Left lung (tissue), 10 donors: Measurements from ENCODE around the gene SLC24A4. TPM values are rescaled to one million over a fixed set of nuclear protein-coding genes. Genes with fewer than 3 reads are reported as not detected.

ENCODE experiments used
- ATAC-seq: fragments of 200-7000 bp; cut with Tn5 transposase; one replicate; pipeline ENCODE4 v1.9.1; 2020; ENCODE audit warnings: moderate library complexity
- DNase-seq, 4 donors: peaks; one replicate each; pipeline ENCODE4 v3.0.0-alpha.2; 2013 to 2020
- H3K27ac ChIP-seq, 2 donors: fragments of 200-600 bp; sonication (generic) in 1 of 2; one replicate each; pipeline versions ENCODE4 v1.5.0 to v1.8.0; 2020 to 2021
- H3K27me3 ChIP-seq, 2 donors: fragments of 200-600 bp; sonication (generic) in 1 of 2; one replicate each; pipeline versions ENCODE4 v1.5.0 to v1.8.0; 2020 to 2021
- H3K36me3 ChIP-seq, 2 donors: fragments of 200-600 bp; sonication (generic) in 1 of 2; one replicate each; pipeline versions ENCODE4 v1.5.0 to v1.8.0; 2020 to 2021
- H3K4me1 ChIP-seq, 2 donors: fragments of 200-600 bp; one replicate each; pipeline ENCODE4 v1.8.0; 2021
- H3K4me3 ChIP-seq, 2 donors: fragments of 200-600 bp; sonication (generic) in 1 of 2; one replicate each; pipeline versions ENCODE4 v1.5.0 to v1.8.0; 2020 to 2021; ENCODE audit warnings: mild to moderate bottlenecking in 1 of 2
- H3K9me3 ChIP-seq, 2 donors: fragments of 200-600 bp; sonication (generic) in 1 of 2; one replicate each; pipeline versions ENCODE4 v1.5.0 to v1.8.0; 2020 to 2021
- intact Hi-C, 2 donors: fragments of 100-400 bp; cut with DNase I; formaldehyde crosslinking; loops; one replicate each; pipeline versions ENCODE4 v1.11.2 to v1.14.2; 2022
- polyA plus RNA-seq, 6 donors: library from polyadenylated mRNA; unstranded; fragments of 120-200 nt; gene quantifications; one replicate each; pipeline ENCODE4 v1.2.1, GENCODE V29; 2013; ENCODE audit not compliant: insufficient read length in 6 of 6
- total RNA-seq, 2 donors: library from RNA; stranded (reverse); fragmentation: NEBNext Ultra II Directional; extraction: Animal tissue kit (Norgen Biotek cat#: 25700); gene quantifications; one replicate each; pipeline ENCODE4 v1.2.1, GENCODE V29; 2021
- TF ChIP-seq, protein P1 (sequence below), 2 donors: fragments of 200-600 bp; sonication (generic) in 1 of 2; IDR thresholded peaks; one replicate each; pipeline versions ENCODE4 v1.5.0 to v1.8.0; 2021; ENCODE audit warnings: antibody characterized with exemption in 2 of 2
- donor health status: DM: no; HTN: yes; CAD: no.
- donor health status: DM: no; HTN: no; CAD: no.

SLC24A4 gene
- total and polyA plus RNA-seq, 8 donors = 0.25 to 2.0 (median 0.47) TPM

GRCh38 chr14:92464716-92465115 is 141.8 kb downstream of the SLC24A4 start:
- Histone ChIP-seq H3K27ac (no peak overlapping the region), H3K4me3 (no peak overlapping the region), H3K9me3 (peaks cover 0 to 11% of the 10 kb centered on the region in 2 donors), H3K4me1 (peaks cover 0 to 38% of the 10 kb centered on the region in 2 donors), H3K36me3 (no peaks in the 10 kb centered on the region), H3K27me3 (no peaks in the 10 kb centered on the region)
- ATAC-seq = no peak
- intact Hi-C loops = no loop called here
- DNase-seq = no peak
- TF ChIP-seq, protein P1, sequence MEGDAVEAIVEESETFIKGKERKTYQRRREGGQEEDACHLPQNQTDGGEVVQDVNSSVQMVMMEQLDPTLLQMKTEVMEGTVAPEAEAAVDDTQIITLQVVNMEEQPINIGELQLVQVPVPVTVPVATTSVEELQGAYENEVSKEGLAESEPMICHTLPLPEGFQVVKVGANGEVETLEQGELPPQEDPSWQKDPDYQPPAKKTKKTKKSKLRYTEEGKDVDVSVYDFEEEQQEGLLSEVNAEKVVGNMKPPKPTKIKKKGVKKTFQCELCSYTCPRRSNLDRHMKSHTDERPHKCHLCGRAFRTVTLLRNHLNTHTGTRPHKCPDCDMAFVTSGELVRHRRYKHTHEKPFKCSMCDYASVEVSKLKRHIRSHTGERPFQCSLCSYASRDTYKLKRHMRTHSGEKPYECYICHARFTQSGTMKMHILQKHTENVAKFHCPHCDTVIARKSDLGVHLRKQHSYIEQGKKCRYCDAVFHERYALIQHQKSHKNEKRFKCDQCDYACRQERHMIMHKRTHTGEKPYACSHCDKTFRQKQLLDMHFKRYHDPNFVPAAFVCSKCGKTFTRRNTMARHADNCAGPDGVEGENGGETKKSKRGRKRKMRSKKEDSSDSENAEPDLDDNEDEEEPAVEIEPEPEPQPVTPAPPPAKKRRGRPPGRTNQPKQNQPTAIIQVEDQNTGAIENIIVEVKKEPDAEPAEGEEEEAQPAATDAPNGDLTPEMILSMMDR (IDR thresholded peaks at IDR 0.05) = no peak

DNA sequence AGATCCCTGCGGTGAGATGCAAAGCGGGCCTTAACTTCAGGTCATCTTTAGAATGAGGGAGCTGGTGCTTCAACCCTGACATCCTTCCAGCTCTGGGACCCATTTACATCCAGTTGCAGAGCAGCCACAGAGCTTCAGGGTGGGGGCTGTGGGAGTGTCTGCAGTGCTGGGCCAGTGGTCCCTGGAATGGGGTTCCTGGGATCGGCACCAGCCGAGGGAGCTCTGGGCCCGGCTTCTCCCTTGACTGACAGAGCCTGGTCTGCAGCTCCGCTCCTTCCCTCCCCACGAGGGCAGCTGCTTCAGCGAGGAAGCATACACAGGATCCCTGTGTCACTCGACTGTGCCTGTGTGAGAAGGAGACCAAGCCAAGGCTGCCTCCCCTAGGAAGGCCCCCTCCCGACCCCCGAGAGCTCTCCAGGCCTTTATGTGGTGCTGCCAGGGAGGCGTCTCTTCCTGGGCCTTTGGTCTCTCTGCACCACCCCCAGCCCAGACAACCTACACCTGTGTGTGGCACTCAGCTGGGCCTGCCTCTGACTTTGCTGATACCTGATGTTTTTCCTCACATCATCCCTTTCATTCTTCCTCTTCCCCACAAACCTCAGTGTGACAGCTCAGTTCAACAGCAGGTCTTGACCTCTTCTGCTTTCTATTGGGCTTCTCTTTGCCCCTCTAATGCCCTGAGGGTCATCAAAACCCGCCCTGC is 142.5 kb downstream of the SLC24A4 start:
- Histone ChIP-seq H3K9me3 (peaks cover 0 to 11% of the 10 kb centered on the region in 2 donors), H3K27me3 (no peaks in the 10 kb centered on the region), H3K4me3 (no peak overlapping the region), H3K36me3 (no peaks in the 10 kb centered on the region), H3K27ac (peak overlapping the region in 1 of 2 donors; percentile 48), H3K4me1 (peaks cover 0 to 30% of the 10 kb centered on the region in 2 donors)
- peak; percentile 13 for ATAC-seq
- intact Hi-C loops = no loop called here
- TF ChIP-seq, protein P1 (IDR thresholded peaks at IDR 0.05) = no peak
- no peak for DNase-seq

DNA sequence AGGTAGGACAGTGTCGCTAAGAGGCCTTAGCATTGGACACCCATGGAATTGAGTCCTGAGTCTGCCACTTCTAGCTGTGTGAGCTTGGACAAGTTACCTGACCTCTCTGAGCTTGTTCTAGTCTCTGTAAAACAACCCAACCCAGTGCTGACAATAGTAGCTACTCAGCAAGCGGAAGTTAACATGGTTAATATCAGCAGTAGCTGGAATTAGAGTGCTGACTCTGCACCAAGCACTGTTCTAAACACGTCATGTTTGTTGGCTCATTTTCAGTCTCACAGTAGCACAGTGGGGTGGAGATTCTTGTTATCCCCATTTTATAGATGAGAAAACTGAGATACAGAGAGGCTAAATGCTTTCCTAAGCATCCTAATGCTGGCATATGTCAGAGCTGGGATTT is 143.1 kb downstream of the SLC24A4 start:
- Histone ChIP-seq H3K4me3 (no peak overlapping the region), H3K27me3 (no peaks in the 10 kb centered on the region), H3K4me1 (peaks cover 0 to 25% of the 10 kb centered on the region in 2 donors), H3K9me3 (peaks cover 0 to 11% of the 10 kb centered on the region in 2 donors), H3K36me3 (no peaks in the 10 kb centered on the region), H3K27ac (peak overlapping the region in 1 of 2 donors; percentile 48)
- TF ChIP-seq, protein P1 (IDR thresholded peaks at IDR 0.05) = no peak
- ATAC-seq = peak; percentile 66
- intact Hi-C loops = no loop called here
- no peak for DNase-seq

GRCh38 chr14:92469515-92469914 is 146.6 kb downstream of the SLC24A4 start:
- peaks cover 0 to 32% of the 10 kb centered on the region in 2 donors for H3K4me1 ChIP-seq
- H3K36me3 ChIP-seq = no peaks in the 10 kb centered on the region
- DNase-seq = no peak
- no peak for ATAC-seq
- no peak overlapping the region for H3K4me3 ChIP-seq
- H3K27ac ChIP-seq = no peak overlapping the region
- intact Hi-C loops = no loop called here
- no peaks in the 10 kb centered on the region for H3K27me3 ChIP-seq
- TF ChIP-seq, protein P1 (IDR thresholded peaks at IDR 0.05) = no peak
- peaks cover 0 to 11% of the 10 kb centered on the region in 2 donors for H3K9me3 ChIP-seq

GRCh38 chr14:92470215-92470614 is 147.2 kb downstream of the SLC24A4 start:
- TF ChIP-seq, protein P1 (IDR thresholded peaks at IDR 0.05) = no peak
- ATAC-seq = no peak
- H3K36me3 ChIP-seq = no peaks in the 10 kb centered on the region
- peaks cover 0 to 36% of the 10 kb centered on the region in 2 donors for H3K4me1 ChIP-seq
- H3K4me3 ChIP-seq = no peak overlapping the region
- H3K27me3 ChIP-seq = no peaks in the 10 kb centered on the region
- peaks cover 0 to 11% of the 10 kb centered on the region in 2 donors for H3K9me3 ChIP-seq
- H3K27ac ChIP-seq = no peak overlapping the region
- DNase-seq = no peak
- intact Hi-C loops = no loop called here
